Measurements from ENCODE around the gene STARD13.

- TF ChIP-seq POLR2A (IDR thresholded peaks at IDR 0.05) (no peak), CTCF (IDR thresholded peaks at IDR 0.05) (no peak)
These were observed 5.9 kb downstream of the STARD13 start for GRCh38 chr13:33279414-33280278.
